ENCODE data around the gene RPL28. TPM values are rescaled to one million over a fixed set of nuclear protein-coding genes. Genes with fewer than 3 reads are reported as not detected.

Gene RPL28
- total and polyA plus RNA-seq, 7 experiments from 2014 or later: 740 to 3,799 (median 2,729) TPM

- H3K27ac ChIP-seq (ENCODE audit: low read depth, low read length): no peak overlapping the region
- no peaks in the 10 kb centered on the region for H3K9me3 ChIP-seq (ENCODE audit: control insufficient read depth in 2 of 3, low read length in 3 of 3)
- H3K36me3 ChIP-seq (ENCODE audit: control insufficient read depth in 2 of 3, insufficient read depth in 3 of 3, low read length in 3 of 3): no peaks in the 10 kb centered on the region
- Mint-ChIP-seq H3K27me3 (peaks cover 25 to 55% (median 30%) of the 10 kb centered on the region in 5 donors), H3K4me1 (peaks cover 14 to 25% (median 17%) of the 10 kb centered on the region in 7 donors), H3K36me3 (peaks cover 0 to 4% (median 0%) of the 10 kb centered on the region in 5 donors), H3K9me3 (peaks cover 0 to 2% (median 0%) of the 10 kb centered on the region in 11 donors), H3K4me3 (peak overlapping the region in 9 of 10 donors; percentile 19 to 86 (median 77)), H3K27ac (peak overlapping the region in 2 of 9 donors; percentile 51 to 53)
- CTCF ChIA-PET: no interaction called here
- POLR2A ChIA-PET: interaction anchor here (0.6 to 1.3 kb wide), 3 partner anchors 11 to 49 kb away, joined by 3 to 4 read pairs (median 4); no protein-coding TSS in a partner anchor
- DNase-seq: no peak
- H3K4me1 ChIP-seq (ENCODE audit: control insufficient read depth in 2 of 2, insufficient read depth in 2 of 2, low read length in 2 of 2): peaks cover 7 to 10% of the 10 kb centered on the region in 2 donors
- H3K27me3 ChIP-seq (ENCODE audit: control insufficient read depth in 2 of 2, insufficient read depth in 2 of 2, low read length in 2 of 2): peaks cover 0 to 10% of the 10 kb centered on the region in 2 donors
- no peak overlapping the region for H3K4me3 ChIP-seq (ENCODE audit: low read length)
- no peak for ATAC-seq
- intact Hi-C loops (cut with micrococcal nuclease): loop anchor here in 1 of 2 donors (5.0 kb wide), 2 partner anchors 35 to 95 kb away; partner anchors contain the start of genes PPP6R1 and RPL28
Observed at GRCh38 chr19:55352549-55353145, 33.1 kb upstream of the RPL28 start.

GRCh38 chr19:55353356-55353802 lies 32.4 kb upstream of the RPL28 start:
- H3K4me3 Mint-ChIP-seq: peak overlapping the region; percentile 66 to 86 (median 78)
- H3K27ac Mint-ChIP-seq: peak overlapping the region in 2 of 9 donors; percentile 53 to 71
- H3K36me3 Mint-ChIP-seq: no peaks in the 10 kb centered on the region
- H3K9me3 Mint-ChIP-seq: peaks cover 0 to 2% (median 0%) of the 10 kb centered on the region in 11 donors
- Histone ChIP-seq H3K27ac (ENCODE audit: low read depth, low read length) (no peak overlapping the region), H3K9me3 (ENCODE audit: control insufficient read depth in 2 of 3, low read length in 3 of 3) (no peaks in the 10 kb centered on the region), H3K4me3 (ENCODE audit: low read length) (peak overlapping the region; percentile 48), H3K36me3 (ENCODE audit: control insufficient read depth in 2 of 3, insufficient read depth in 3 of 3, low read length in 3 of 3) (no peaks in the 10 kb centered on the region), H3K4me1 (ENCODE audit: control insufficient read depth in 2 of 2, insufficient read depth in 2 of 2, low read length in 2 of 2) (peaks cover 7 to 10% of the 10 kb centered on the region in 2 donors), H3K27me3 (ENCODE audit: control insufficient read depth in 2 of 2, insufficient read depth in 2 of 2, low read length in 2 of 2) (peaks cover 0 to 10% of the 10 kb centered on the region in 2 donors)
- DNase-seq (peak in 3 of 9 donors; percentile 20 to 24 (median 20)), ATAC-seq (no peak)
- H3K27me3 Mint-ChIP-seq: peaks cover 25 to 55% (median 30%) of the 10 kb centered on the region in 5 donors
- ChIA-PET CTCF (no interaction called here), POLR2A (no interaction called here)
- peaks cover 14 to 25% (median 17%) of the 10 kb centered on the region in 7 donors for H3K4me1 Mint-ChIP-seq
- intact Hi-C loops (cut with micrococcal nuclease): loop anchor here in 1 of 2 donors (5.0 kb wide), 2 partner anchors 34 to 96 kb away; partner anchors contain the start of genes PPP6R1 and RPL28

GRCh38 chr19:55353803-55354697 lies 31.7 kb upstream of the RPL28 start:
- Histone ChIP-seq H3K4me3 (ENCODE audit: low read length) (peak overlapping the region; percentile 48), H3K36me3 (ENCODE audit: control insufficient read depth in 2 of 3, insufficient read depth in 3 of 3, low read length in 3 of 3) (no peaks in the 10 kb centered on the region), H3K27me3 (ENCODE audit: control insufficient read depth in 2 of 2, insufficient read depth in 2 of 2, low read length in 2 of 2) (peaks cover 0 to 10% of the 10 kb centered on the region in 2 donors), H3K4me1 (ENCODE audit: control insufficient read depth in 2 of 2, insufficient read depth in 2 of 2, low read length in 2 of 2) (peaks cover 7 to 10% of the 10 kb centered on the region in 2 donors), H3K27ac (ENCODE audit: low read depth, low read length) (no peak overlapping the region), H3K9me3 (ENCODE audit: control insufficient read depth in 2 of 3, low read length in 3 of 3) (no peaks in the 10 kb centered on the region)
- Mint-ChIP-seq H3K27me3 (peaks cover 25 to 55% (median 30%) of the 10 kb centered on the region in 5 donors), H3K27ac (peak overlapping the region in 2 of 9 donors; percentile 18 to 56), H3K9me3 (peaks cover 0 to 2% (median 0%) of the 10 kb centered on the region in 11 donors), H3K4me1 (peaks cover 14 to 25% (median 17%) of the 10 kb centered on the region in 7 donors), H3K4me3 (peak overlapping the region; percentile 66 to 86 (median 80)), H3K36me3 (no peaks in the 10 kb centered on the region)
- intact Hi-C loops (cut with micrococcal nuclease): loop anchor here (1.0 to 5.0 kb wide), 3 partner anchors 15 to 97 kb away; partner anchors contain the start of genes KMT5C (in 2 of the 2), PPP6R1 (in 1 of the 2) and RPL28 (in 1 of the 2)
- CTCF ChIA-PET: no interaction called here
- DNase-seq (peak in 8 of 9 donors; percentile 44 to 70 (median 58)), ATAC-seq (peak; percentile 90)
- POLR2A ChIA-PET: no interaction called here

- Histone ChIP-seq H3K4me3 (ENCODE audit: low read length) (peak within 1 kb of the TSS; percentile 48), H3K36me3 (ENCODE audit: control insufficient read depth in 2 of 3, insufficient read depth in 3 of 3, low read length in 3 of 3) (no peaks in the 10 kb centered on the region), H3K9me3 (ENCODE audit: control insufficient read depth in 2 of 3, low read length in 3 of 3) (no peaks in the 10 kb centered on the region), H3K27ac (ENCODE audit: low read depth, low read length) (no peak within 1 kb of the TSS), H3K27me3 (ENCODE audit: control insufficient read depth in 2 of 2, insufficient read depth in 2 of 2, low read length in 2 of 2) (peaks cover 0 to 10% of the 10 kb centered on the region in 2 donors), H3K4me1 (ENCODE audit: control insufficient read depth in 2 of 2, insufficient read depth in 2 of 2, low read length in 2 of 2) (peaks cover 7 to 10% of the 10 kb centered on the region in 2 donors)
- no peaks in the 10 kb centered on the region for H3K36me3 Mint-ChIP-seq
- POLR2A ChIA-PET: no interaction called here
- H3K27me3 Mint-ChIP-seq: peaks cover 25 to 55% (median 30%) of the 10 kb centered on the region in 5 donors
- ATAC-seq (no peak), DNase-seq (no peak)
- peak within 1 kb of the TSS in 3 of 9 donors; percentile 14 to 56 (median 18) for H3K27ac Mint-ChIP-seq
- H3K4me3 Mint-ChIP-seq: peak within 1 kb of the TSS; percentile 66 to 86 (median 80)
- peaks cover 0 to 2% (median 0%) of the 10 kb centered on the region in 11 donors for H3K9me3 Mint-ChIP-seq
- peaks cover 14 to 25% (median 17%) of the 10 kb centered on the region in 7 donors for H3K4me1 Mint-ChIP-seq
- intact Hi-C loops (cut with micrococcal nuclease): loop anchor here (1.0 to 5.0 kb wide), 3 partner anchors 15 to 97 kb away; partner anchors contain the start of genes KMT5C (in 2 of the 2), PPP6R1 (in 1 of the 2) and RPL28 (in 1 of the 2)
- CTCF ChIA-PET: no interaction called here
Observed at GRCh38 chr19:55354698-55355212, 31.0 kb upstream of the RPL28 start, which contains the start of gene COX6B2. Gene COX6B2, minus strand, starts transcription at chr19:55354719. Its CDS starts 198 bp downstream, at chr19:55354521.

GRCh38 chr19:55355213-55355821 lies 30.4 kb upstream of the RPL28 start:
- Mint-ChIP-seq H3K27ac (peak overlapping the region in 1 of 9 donors; percentile 14), H3K4me3 (peak overlapping the region in 6 of 10 donors; percentile 26 to 86 (median 39)), H3K4me1 (peaks cover 14 to 25% (median 17%) of the 10 kb centered on the region in 7 donors), H3K36me3 (no peaks in the 10 kb centered on the region), H3K9me3 (peaks cover 0 to 2% (median 0%) of the 10 kb centered on the region in 11 donors), H3K27me3 (peaks cover 25 to 55% (median 30%) of the 10 kb centered on the region in 5 donors)
- ATAC-seq (no peak), DNase-seq (no peak)
- Histone ChIP-seq H3K27me3 (ENCODE audit: control insufficient read depth in 2 of 2, insufficient read depth in 2 of 2, low read length in 2 of 2) (peaks cover 0 to 10% of the 10 kb centered on the region in 2 donors), H3K4me3 (ENCODE audit: low read length) (no peak overlapping the region), H3K27ac (ENCODE audit: low read depth, low read length) (no peak overlapping the region), H3K4me1 (ENCODE audit: control insufficient read depth in 2 of 2, insufficient read depth in 2 of 2, low read length in 2 of 2) (peaks cover 7 to 10% of the 10 kb centered on the region in 2 donors), H3K36me3 (ENCODE audit: control insufficient read depth in 2 of 3, insufficient read depth in 3 of 3, low read length in 3 of 3) (no peaks in the 10 kb centered on the region), H3K9me3 (ENCODE audit: control insufficient read depth in 2 of 3, low read length in 3 of 3) (no peaks in the 10 kb centered on the region)
- ChIA-PET POLR2A (interaction anchor here (0.6 kb wide), 1 partner anchor 96 kb away, joined by 3 read pairs; the partner anchor contains the start of gene PPP6R1), CTCF (no interaction called here)
- intact Hi-C loops (cut with micrococcal nuclease): no loop called here
